HepG2 (cell line): ENCODE measurements around the gene CBX7. TPM values are rescaled to one million over a fixed set of nuclear protein-coding genes. Genes with fewer than 3 reads are reported as not detected.

Source experiments
- ATAC-seq: fragments of 200-7000 bp; cut with Tn5 transposase; 3 replicates; pipeline ENCODE4 v1.9.1; 2020; ENCODE audit warnings: mild to moderate bottlenecking, moderate library complexity
- BruUV-seq: library from RNA; stranded (reverse); fragments of 400-500 nt; replicated peaks from 2 replicates; lab custom pipeline; 2021; lab: Mats Ljungman, UMichigan
- CTCF ChIA-PET: fragments of 300-600 bp; formaldehyde crosslinking; extraction: SDS; loops from one replicate; lab custom pipeline; 2021; ENCODE audit warnings: low total read pairs, inconsistent platforms, low intra/inter-chr PET ratio; lab: Yijun Ruan, JAX
- POLR2A ChIA-PET: fragments of 350-600 bp; sonication (Branson Sonifier 250); formaldehyde crosslinking; loops from one replicate; lab custom pipeline; 2020; ENCODE audit warnings: antibody characterized with exemption, inconsistent platforms; lab: Yijun Ruan, JAX
- DNase-seq: peaks from one replicate; pipeline ENCODE4 v3.0.0-alpha.2; 2015; ENCODE audit warnings: low spot score
- FAIRE-seq: peaks from 3 replicates; lab custom pipeline; 2011; peaks lifted over from hg19 to GRCh38; lab: Jason Lieb, UNC
- H2AFZ ChIP-seq: one replicate; pipeline ENCODE4 v1.6.1; 2011; ENCODE audit warnings: low read length, inconsistent platforms
- H3K27ac ChIP-seq: fragments of 300-600 bp; 3 replicates; pipeline ENCODE4 v1.8.0; 2011; ENCODE audit warnings: mixed run types, mild to moderate bottlenecking, mixed read lengths, low read length, inconsistent platforms; ENCODE audit not compliant: insufficient read depth; ENCODE audit errors: extremely low read length
- H3K27me3 ChIP-seq, 2 experiments: fragments of 200-600 bp in 1 of 2; 2 replicates in 1 of 2; 3 replicates in 1 of 2; pipeline versions ENCODE4 v1.6.0 to v1.8.0; 2011; ENCODE audit warnings: low read length in 2 of 2, mild to moderate bottlenecking in 2 of 2, moderate library complexity in 2 of 2, inconsistent platforms in 1 of 2; ENCODE audit not compliant: insufficient read depth in 2 of 2, control insufficient read depth in 1 of 2
- H3K36me3 ChIP-seq, 2 experiments: fragments of 200-600 bp in 1 of 2; replicated peaks in 1 of 2; 2 replicates in 1 of 2; 3 replicates in 1 of 2; pipeline versions ENCODE4 v1.5.1 to v1.8.0; 2011; ENCODE audit warnings: low read length in 2 of 2, inconsistent platforms in 1 of 2; ENCODE audit not compliant: insufficient read depth in 2 of 2, control insufficient read depth in 1 of 2
- H3K4me1 ChIP-seq: 2 replicates; pipeline ENCODE4 v1.5.1; 2012; ENCODE audit warnings: low read length, inconsistent platforms; ENCODE audit not compliant: insufficient read depth
- H3K4me2 ChIP-seq: 2 replicates; pipeline ENCODE4 v1.6.0; 2011; ENCODE audit warnings: low read depth, low read length, inconsistent platforms
- H3K4me3 ChIP-seq, 3 experiments: fragments of 200-600 bp in 1 of 3; sonication (generic), shearing (Covaris generic) in 1 of 3; replicated peaks in 1 of 3; 2 replicates each; pipeline ENCODE4 v1.5.1; 2011 to 2016; ENCODE audit warnings: low read length in 3 of 3, inconsistent platforms in 2 of 3, low read depth in 2 of 3, mild to moderate bottlenecking in 2 of 3, control low read depth in 1 of 3, mixed read lengths in 1 of 3; ENCODE audit not compliant: insufficient read depth in 1 of 3
- H3K79me2 ChIP-seq: one replicate; pipeline ENCODE4 v1.6.1; 2011; ENCODE audit warnings: low read length, inconsistent platforms; ENCODE audit not compliant: insufficient read depth
- H3K9ac ChIP-seq: 2 replicates; pipeline ENCODE4 v1.6.0; 2011; ENCODE audit warnings: mild to moderate bottlenecking, low read depth, low read length, inconsistent platforms; ENCODE audit not compliant: insufficient read depth
- H3K9me3 ChIP-seq: 2 replicates; pipeline ENCODE4 v1.5.1; 2012; ENCODE audit warnings: mild to moderate bottlenecking, low read length
- H4K20me1 ChIP-seq: 2 replicates; pipeline ENCODE4 v1.6.0; 2011; ENCODE audit warnings: inconsistent platforms, mild to moderate bottlenecking, low read length, moderate library complexity; ENCODE audit not compliant: insufficient read depth
- GATAD2A ChIP-seq: IDR thresholded peaks from 2 replicates; pipeline ENCODE4 v1.6.1; 2016
- GPN1 ChIP-seq: sonication (generic); formaldehyde crosslinking; IDR thresholded peaks from 2 replicates; pipeline ENCODE4 v1.5.1; 2020; ENCODE audit warnings: missing genetic modification reagents, borderline replicate concordance
- HNF1A ChIP-seq, 2 experiments: sonication (generic) in 1 of 2; formaldehyde crosslinking in 1 of 2; IDR thresholded peaks; 2 replicates each; pipeline versions ENCODE4 v1.4.0 to v1.6.1; 2016 to 2020; ENCODE audit warnings: borderline replicate concordance in 1 of 2, low read depth in 1 of 2, mild to moderate bottlenecking in 1 of 2, missing genetic modification reagents in 1 of 2
- MAFF ChIP-seq: IDR thresholded peaks from 2 replicates; pipeline ENCODE4 v1.6.1; 2011; ENCODE audit warnings: low read depth, low read length, improper control_type of control experiment
- ZNF10 ChIP-seq: sonication (generic); formaldehyde crosslinking; IDR thresholded peaks from 2 replicates; pipeline ENCODE4 v1.4.0; 2020; ENCODE audit warnings: mild to moderate bottlenecking, low read depth, missing genetic modification reagents, borderline replicate concordance
- ZNF205 ChIP-seq: IDR thresholded peaks from 2 replicates; pipeline ENCODE4 v1.6.1; 2018; ENCODE audit warnings: missing biosample characterization, missing genetic modification reagents
- ZNF3 ChIP-seq: IDR thresholded peaks from 2 replicates; pipeline ENCODE4 v1.7.0; 2017; ENCODE audit warnings: inconsistent platforms
- WGBS: methylation state at CpG from one replicate; pipeline ENCODE4 v1.1.6; 2017; ENCODE audit warnings: low lambda C conversion rate; 5-methylcytosine and 5-hydroxymethylcytosine counted together
- in situ Hi-C: cut with HindIII; loops from 2 replicates; pipeline ENCODE4 v1.10.0; 2017; ENCODE audit warnings: low pct_unique_long_range_greater_than_20kb; ENCODE audit not compliant: extremely low pct_ligation_motif_present
- intact Hi-C: fragments of 100-400 bp; cut with micrococcal nuclease; formaldehyde crosslinking; loops from one replicate; pipeline ENCODE4 v1.10.0; 2022; ENCODE audit not compliant: unreplicated experiment
- polyA plus RNA-seq, 8 experiments: library from polyadenylated mRNA; depleted of rRNA in 3 of 8; stranded (reverse) in 7 of 8; unstranded in 1 of 8; fragments of >200 nt; fragmentation: Illumina TruSeq in 4 of 8; extraction: Trizol in 4 of 8; gene quantifications; 2 replicates each; pipeline versions ENCODE4 v1.2.1 to v1.2.3, GENCODE V29; 2011 to 2016; ENCODE audit warnings: low read depth in 4 of 8, missing spikeins in 1 of 8, mixed read lengths in 1 of 8; ENCODE audit not compliant: insufficient read depth in 1 of 8
- total RNA-seq, 5 experiments: library from RNA; depleted of rRNA; stranded (reverse); fragments of >200 nt; fragmentation: Illumina TruSeq; extraction: Trizol; gene quantifications; 2 replicates each; pipeline ENCODE4 v1.2.3, GENCODE V29; 2016; ENCODE audit warnings: low read depth in 1 of 5

The CBX7 gene
- total and polyA plus RNA-seq, 2 of the 13 experiments (the other 11 are each of a cell fraction or from before 2014, with no cell fraction given), result 0.35 to 4.9 TPM

- no peak for TF ChIP-seq GATAD2A (CRISPR knock-in tag)
- TF ChIP-seq ZNF205 (CRISPR knock-in tag), result no peak
- TF ChIP-seq GPN1, result no peak
- TF ChIP-seq ZNF3 (CRISPR knock-in tag), result no peak
- TF ChIP-seq ZNF10, result no peak
- TF ChIP-seq MAFF, result no peak
- no peak for TF ChIP-seq HNF1A (IDR thresholded peaks at IDR 0.05; ENCODE audit: low read depth)
- TF ChIP-seq HNF1A (CRISPR knock-in tag; IDR thresholded peaks at IDR 0.05; ENCODE audit: borderline replicate concordance), result no peak
- TF ChIP-seq, all 625 proteins: peak for 0
- H3K36me3 ChIP-seq, result no peaks in the 10 kb centered on the region
- 12% methylated on average over 8 of the region's 8 CpGs for WGBS
- H3K4me2 ChIP-seq, result no peak overlapping the region
- FAIRE-seq (no peak), DNase-seq (no peak), ATAC-seq (no peak)
- intact Hi-C loops (no loop called here), in situ Hi-C loops (no loop called here)
- peaks cover 12% of the 10 kb centered on the region for H3K4me1 ChIP-seq
- H3K4me3 ChIP-seq, result no peak overlapping the region
- no peaks in the 10 kb centered on the region for H3K9me3 ChIP-seq
- H3K27me3 ChIP-seq, result peaks cover 12 to 57% of the 10 kb centered on the region in 2 experiments; a peak in 4 of 5 replicates
- H3K9ac ChIP-seq, result no peak overlapping the region
- ChIA-PET CTCF (no interaction called here), POLR2A (no interaction called here)
- no peak overlapping the region for H3K27ac ChIP-seq
- no peaks in the 10 kb centered on the region for H4K20me1 ChIP-seq
- no peaks in the 10 kb centered on the region for H3K79me2 ChIP-seq
- no peak overlapping the region for H2AFZ ChIP-seq
- no TSS peak for BruUV-seq
Measured at GRCh38 chr22:39092111-39092862, 60.2 kb downstream of the CBX7 start.
